Osteocyte (in vitro differentiated cells): ENCODE measurements around the gene PLIN3. TPM values are rescaled to one million over a fixed set of nuclear protein-coding genes. Genes with fewer than 3 reads are reported as not detected.
"Not testable (repeated sequence)": the region's sequence is repeated elsewhere in the genome, so short reads cannot be mapped to it uniquely, and the experiment has no call there.

ENCODE experiments used
- DNase-seq: peaks from one replicate; pipeline ENCODE4 v3.0.0; 2021; ENCODE audit warnings: mixed read lengths; ENCODE audit not compliant: unreplicated experiment; ENCODE audit errors: extremely low spot score
- H3K27ac Mint-ChIP-seq: one replicate; pipeline ENCODE4 v1.8.0; 2021; ENCODE audit warnings: mild to moderate bottlenecking, mixed read lengths; ENCODE audit not compliant: unreplicated experiment
- H3K27me3 Mint-ChIP-seq: one replicate; pipeline ENCODE4 v1.8.0; 2021; ENCODE audit warnings: mixed read lengths; ENCODE audit not compliant: unreplicated experiment
- H3K36me3 Mint-ChIP-seq: one replicate; pipeline ENCODE4 v1.8.0; 2021; ENCODE audit warnings: mixed read lengths; ENCODE audit not compliant: unreplicated experiment
- H3K4me1 Mint-ChIP-seq: one replicate; pipeline ENCODE4 v1.8.0; 2021; ENCODE audit warnings: mixed read lengths; ENCODE audit not compliant: unreplicated experiment
- H3K4me3 Mint-ChIP-seq: one replicate; pipeline ENCODE4 v1.8.0; 2021; ENCODE audit warnings: mild to moderate bottlenecking, moderate library complexity, mixed read lengths; ENCODE audit not compliant: unreplicated experiment
- H3K9me3 Mint-ChIP-seq: one replicate; pipeline ENCODE4 v1.8.0; 2021; ENCODE audit warnings: mixed read lengths; ENCODE audit not compliant: unreplicated experiment
- total RNA-seq: library from RNA; stranded (reverse); gene quantifications from 2 replicates; pipeline ENCODE4 v1.2.1, GENCODE V29; 2021
- TF ChIP-seq, protein P1 (sequence below): fragments of 200-600 bp; sonication (generic); IDR thresholded peaks from 2 replicates; pipeline ENCODE4 v1.5.0; 2021; ENCODE audit warnings: antibody characterized with exemption, mild to moderate bottlenecking, moderate library complexity

PLIN3 gene
- total RNA-seq, 1 donor from 2014 or later, result 77.8 TPM

DNA sequence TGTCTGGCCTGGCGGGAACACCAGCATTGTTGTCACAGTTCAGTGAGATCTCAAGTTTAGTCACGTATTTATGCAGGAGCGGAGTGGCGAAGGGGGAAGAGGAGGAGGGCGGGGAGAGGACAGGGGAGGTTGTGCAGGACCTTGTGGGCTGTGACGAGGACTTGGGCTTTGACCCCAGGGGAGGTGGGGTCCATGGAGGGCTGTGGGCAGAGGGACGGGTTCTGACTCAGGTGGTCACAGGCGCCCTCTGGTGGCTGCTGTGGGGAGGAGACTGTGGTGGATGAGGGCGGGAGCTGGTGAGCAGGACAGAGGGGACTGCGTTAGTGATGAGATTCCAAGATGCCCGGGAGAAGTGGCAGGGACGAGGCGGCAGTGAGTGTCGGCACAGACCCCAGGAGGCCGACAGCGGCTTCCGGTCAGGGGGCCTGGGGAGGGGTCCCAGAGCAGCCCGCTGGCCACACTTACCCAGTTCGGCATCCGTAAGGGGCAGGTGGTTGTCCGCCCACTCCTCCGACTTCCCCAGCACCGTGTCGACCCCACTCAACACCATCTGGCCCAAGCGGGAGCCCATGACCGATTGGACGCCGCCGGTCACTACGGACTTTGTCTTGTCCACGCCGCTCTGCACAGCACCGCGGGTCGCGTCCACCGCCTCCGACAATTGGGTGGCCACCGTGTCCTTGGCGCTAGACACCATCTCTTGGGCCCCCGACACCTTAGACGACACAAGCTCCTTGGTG lies 15.7 kb downstream of the PLIN3 start:
- TF ChIP-seq, protein P1, sequence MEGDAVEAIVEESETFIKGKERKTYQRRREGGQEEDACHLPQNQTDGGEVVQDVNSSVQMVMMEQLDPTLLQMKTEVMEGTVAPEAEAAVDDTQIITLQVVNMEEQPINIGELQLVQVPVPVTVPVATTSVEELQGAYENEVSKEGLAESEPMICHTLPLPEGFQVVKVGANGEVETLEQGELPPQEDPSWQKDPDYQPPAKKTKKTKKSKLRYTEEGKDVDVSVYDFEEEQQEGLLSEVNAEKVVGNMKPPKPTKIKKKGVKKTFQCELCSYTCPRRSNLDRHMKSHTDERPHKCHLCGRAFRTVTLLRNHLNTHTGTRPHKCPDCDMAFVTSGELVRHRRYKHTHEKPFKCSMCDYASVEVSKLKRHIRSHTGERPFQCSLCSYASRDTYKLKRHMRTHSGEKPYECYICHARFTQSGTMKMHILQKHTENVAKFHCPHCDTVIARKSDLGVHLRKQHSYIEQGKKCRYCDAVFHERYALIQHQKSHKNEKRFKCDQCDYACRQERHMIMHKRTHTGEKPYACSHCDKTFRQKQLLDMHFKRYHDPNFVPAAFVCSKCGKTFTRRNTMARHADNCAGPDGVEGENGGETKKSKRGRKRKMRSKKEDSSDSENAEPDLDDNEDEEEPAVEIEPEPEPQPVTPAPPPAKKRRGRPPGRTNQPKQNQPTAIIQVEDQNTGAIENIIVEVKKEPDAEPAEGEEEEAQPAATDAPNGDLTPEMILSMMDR, result peak; percentile 85
- H3K27ac Mint-ChIP-seq, result peak overlapping the region; percentile 60

DNA sequence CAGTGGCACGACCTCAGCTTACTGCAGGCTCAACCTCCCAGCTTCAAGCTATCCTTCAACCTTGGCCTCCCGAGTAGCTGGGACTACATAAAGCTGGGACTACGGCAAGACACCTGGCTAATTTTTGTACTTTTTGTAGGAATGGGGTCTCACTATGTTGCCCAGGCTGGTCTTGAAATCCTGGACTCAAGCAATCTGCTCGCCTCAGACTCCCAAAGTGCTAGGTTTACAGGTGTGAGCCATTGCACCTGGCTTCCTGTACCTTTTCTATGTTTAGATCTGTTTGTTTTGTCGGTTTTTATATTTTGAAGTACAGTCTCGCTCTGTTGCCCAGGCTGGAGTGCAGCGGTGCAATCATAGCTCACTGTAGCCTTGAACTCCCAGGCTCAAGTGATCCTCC lies 18.4 kb downstream of the PLIN3 start:
- no peak overlapping the region for H3K4me3 Mint-ChIP-seq
- no peak for DNase-seq
- TF ChIP-seq, protein P1, result no peak
- H3K27me3 Mint-ChIP-seq, result no peaks in the 10 kb centered on the region
- H3K27ac Mint-ChIP-seq, result no peak overlapping the region
- peaks cover 13% of the 10 kb centered on the region for H3K36me3 Mint-ChIP-seq
- H3K9me3 Mint-ChIP-seq, result no peaks in the 10 kb centered on the region
- H3K4me1 Mint-ChIP-seq, result peaks cover 13% of the 10 kb centered on the region

More for the DNA sequence above, 15.7 kb downstream of the PLIN3 start:
- peak; percentile 90 for DNase-seq
- H3K4me3 Mint-ChIP-seq, result no peak overlapping the region
- H3K9me3 Mint-ChIP-seq, result no peaks in the 10 kb centered on the region
- no peaks in the 10 kb centered on the region for H3K4me1 Mint-ChIP-seq
- H3K36me3 Mint-ChIP-seq, result peaks cover 12% of the 10 kb centered on the region
- H3K27me3 Mint-ChIP-seq, result no peaks in the 10 kb centered on the region

DNA sequence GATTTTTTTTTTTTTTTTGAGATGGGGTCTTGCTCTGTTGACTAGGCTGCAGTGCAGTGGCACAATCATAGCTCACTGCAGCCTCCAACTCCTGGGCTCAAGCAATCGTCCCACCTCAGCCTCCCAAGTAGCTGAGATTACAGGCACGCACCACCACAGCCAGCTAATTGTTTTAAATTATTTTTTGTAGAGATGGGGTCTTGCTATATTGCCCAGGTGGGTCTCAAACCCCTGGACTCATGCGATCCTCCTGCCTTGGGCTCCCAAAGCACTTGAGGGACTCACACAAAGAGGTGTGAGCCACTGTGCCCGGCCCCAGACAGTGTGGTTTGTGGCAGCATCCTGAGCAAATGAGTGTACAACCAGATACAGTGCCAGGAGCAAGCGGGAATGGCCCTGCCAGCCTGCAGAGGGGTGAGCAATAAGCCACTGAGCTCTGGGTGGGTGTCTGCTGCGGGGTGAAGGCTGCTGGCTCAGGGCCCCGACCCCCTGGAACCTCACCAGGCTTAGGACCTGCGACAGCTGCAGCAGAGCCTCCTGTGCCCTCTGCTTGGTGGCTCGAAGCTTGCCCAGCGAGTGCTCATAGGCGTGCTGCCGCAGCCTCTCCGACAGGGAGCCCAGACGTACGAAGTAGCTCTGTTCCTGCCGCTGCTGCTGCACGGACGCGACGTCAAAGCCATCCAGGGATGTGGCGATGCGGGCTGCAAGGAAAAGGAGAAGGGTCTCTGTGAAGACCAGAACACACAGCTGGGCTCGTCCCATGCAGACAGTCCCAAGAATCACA lies 20.1 kb downstream of the PLIN3 start:
- Mint-ChIP-seq H3K36me3 (peaks cover 22% of the 10 kb centered on the region), H3K27me3 (no peaks in the 10 kb centered on the region)
- DNase-seq, result no peak

DNA sequence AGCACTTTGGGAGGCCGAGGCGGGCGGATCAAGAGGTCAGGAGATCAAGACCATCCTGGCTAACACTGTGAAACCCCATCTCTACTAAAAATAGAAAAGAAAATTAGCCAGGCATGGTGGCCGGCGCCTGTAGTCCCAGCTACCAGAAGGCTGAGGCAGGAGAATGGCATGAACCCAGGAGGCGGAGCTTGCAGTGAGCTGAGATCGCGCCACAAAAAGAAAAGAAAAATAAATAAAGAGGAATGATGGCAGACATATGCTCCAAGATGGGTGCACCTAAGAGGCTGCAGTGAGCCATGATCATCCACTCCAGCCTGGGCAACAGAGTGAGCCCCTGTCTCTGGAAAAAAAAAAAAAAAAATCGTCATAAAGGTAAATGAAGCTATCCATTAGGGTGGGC lies 21.5 kb downstream of the PLIN3 start:
- Mint-ChIP-seq H3K4me1 (peaks cover 19% of the 10 kb centered on the region), H3K4me3 (peak overlapping the region; percentile 19), H3K36me3 (peaks cover 24% of the 10 kb centered on the region), H3K27ac (peak overlapping the region; percentile 55)
- H3K9me3 Mint-ChIP-seq, H3K27me3 Mint-ChIP-seq, DNase-seq: not testable (repeated sequence)

More for the DNA sequence above, 20.1 kb downstream of the PLIN3 start:
- TF ChIP-seq, protein P1, result no peak
- no peak overlapping the region for H3K4me3 Mint-ChIP-seq
- H3K9me3 Mint-ChIP-seq, result no peaks in the 10 kb centered on the region
- no peak overlapping the region for H3K27ac Mint-ChIP-seq
- H3K4me1 Mint-ChIP-seq, result peaks cover 13% of the 10 kb centered on the region

DNA sequence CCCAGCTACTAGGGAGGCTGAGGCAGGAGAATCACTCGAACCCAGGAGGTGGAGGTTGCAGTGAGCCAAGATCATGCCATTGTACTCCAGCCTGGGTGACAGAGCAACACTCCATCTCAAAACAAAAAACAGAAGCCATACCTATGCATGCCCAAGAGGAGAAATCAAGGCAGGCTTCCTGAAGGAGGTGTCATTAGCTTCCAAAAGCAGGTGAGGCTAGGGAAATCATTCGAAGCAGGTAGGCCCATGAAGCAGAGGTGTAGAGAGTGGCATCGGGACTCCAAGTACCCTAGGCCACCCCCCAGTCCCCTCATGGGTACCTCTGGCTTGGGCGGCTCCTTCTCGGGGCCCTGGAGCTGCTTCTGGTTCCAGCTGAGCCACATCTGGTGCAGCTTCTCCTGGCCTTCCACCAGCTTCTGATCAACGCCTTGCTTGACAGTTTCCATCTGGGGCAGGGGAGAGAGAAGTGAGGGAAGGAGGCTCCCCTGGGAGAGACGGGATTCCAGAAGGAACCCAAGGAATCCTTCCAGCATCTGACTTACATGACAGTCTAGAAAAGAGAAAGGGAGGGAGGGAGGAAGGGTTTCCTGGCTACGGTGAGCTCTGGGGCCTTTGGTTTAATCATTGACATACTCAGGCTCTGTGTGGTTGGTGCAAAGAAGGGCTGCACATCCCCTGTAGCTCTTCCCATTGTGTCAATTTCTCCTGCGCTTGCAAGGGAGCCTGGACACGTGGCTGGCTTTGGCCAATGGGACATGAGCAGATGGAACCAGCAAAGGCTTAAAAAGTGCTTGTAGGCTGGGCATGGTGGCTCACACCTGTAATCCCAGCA lies 22.9 kb downstream of the PLIN3 start:
- no peaks in the 10 kb centered on the region for H3K27me3 Mint-ChIP-seq
- no peak overlapping the region for H3K27ac Mint-ChIP-seq
- H3K4me1 Mint-ChIP-seq, result peaks cover 26% of the 10 kb centered on the region
- TF ChIP-seq, protein P1, result no peak
- no peak for DNase-seq
- H3K36me3 Mint-ChIP-seq, result peaks cover 32% of the 10 kb centered on the region
- H3K9me3 Mint-ChIP-seq, result no peaks in the 10 kb centered on the region
- no peak overlapping the region for H3K4me3 Mint-ChIP-seq
